IPS-18c (cell line): ENCODE measurements around the gene BNIP3.

ENCODE experiments used
- H3K4me3 ChIP-seq: 2 replicates; pipeline ENCODE4 v1.7.0; 2013; ENCODE audit warnings: low read depth, mild to moderate bottlenecking, low read length, moderate library complexity; ENCODE audit not compliant: insufficient read depth
- H3K9me3 ChIP-seq: one replicate; pipeline ENCODE4 v1.6.1; 2013; ENCODE audit warnings: mild to moderate bottlenecking, low read length, moderate library complexity; ENCODE audit not compliant: control insufficient read depth, insufficient read depth

The BNIP3 gene

DNA sequence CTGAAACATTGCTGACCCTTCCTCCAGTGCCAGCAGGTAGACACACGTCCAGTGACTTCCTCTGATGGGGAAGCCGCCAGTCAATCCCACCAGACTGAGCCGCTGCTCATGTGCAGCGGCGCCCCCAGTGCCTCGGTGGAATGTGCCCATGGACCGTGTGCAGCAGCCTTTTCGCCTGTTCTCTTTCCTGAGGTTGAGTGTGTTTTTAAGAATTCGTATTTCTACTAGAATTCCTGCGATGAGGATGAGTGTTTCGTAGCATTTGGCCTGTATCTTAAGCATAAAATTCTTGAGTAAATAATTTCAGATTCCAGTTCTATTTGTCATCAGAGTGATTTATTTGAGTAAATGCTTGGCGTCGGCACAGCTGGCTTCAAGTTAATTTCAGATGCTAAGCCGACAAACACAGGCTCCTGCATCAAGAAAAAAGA is 35.4 kb downstream of the BNIP3 start:
- H3K9me3 ChIP-seq, result peaks cover 2% of the 10 kb centered on the region
- no peak overlapping the region for H3K4me3 ChIP-seq

DNA sequence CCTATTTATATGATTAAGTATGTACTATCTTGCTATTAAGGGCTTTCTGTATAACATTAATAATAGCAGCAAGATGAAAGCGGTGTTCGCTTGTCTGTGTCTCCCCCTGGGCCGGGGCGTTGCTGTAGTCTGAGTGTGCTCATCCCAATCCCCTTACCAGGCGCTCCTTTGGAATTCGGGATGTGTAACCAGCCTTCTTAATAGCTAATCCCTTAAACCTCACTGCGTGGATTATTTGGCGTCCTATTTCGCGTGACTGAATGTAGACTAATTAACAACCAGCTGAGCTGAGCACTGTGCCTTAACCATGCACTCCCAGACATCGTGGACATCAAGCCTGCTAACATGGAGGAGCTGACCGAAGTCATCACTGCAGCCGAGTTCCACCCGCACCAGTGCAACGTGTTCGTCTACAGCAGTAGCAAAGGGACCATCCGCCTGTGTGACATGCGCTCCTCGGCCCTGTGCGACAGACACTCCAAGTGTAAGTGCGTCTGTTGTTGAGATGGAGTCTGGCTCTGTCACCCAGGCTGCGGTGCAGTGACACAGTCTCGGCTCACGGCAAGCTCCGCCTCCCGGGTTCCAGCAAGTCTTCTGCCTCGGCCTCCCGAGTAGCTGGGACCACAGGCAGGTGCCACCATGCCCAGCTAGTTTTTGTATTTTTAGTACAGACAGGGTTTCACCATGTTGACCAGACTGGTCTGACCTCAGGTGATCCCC is 36.6 kb downstream of the BNIP3 start:
- H3K9me3 ChIP-seq, result peaks cover 2% of the 10 kb centered on the region
- H3K4me3 ChIP-seq, result no peak overlapping the region

DNA sequence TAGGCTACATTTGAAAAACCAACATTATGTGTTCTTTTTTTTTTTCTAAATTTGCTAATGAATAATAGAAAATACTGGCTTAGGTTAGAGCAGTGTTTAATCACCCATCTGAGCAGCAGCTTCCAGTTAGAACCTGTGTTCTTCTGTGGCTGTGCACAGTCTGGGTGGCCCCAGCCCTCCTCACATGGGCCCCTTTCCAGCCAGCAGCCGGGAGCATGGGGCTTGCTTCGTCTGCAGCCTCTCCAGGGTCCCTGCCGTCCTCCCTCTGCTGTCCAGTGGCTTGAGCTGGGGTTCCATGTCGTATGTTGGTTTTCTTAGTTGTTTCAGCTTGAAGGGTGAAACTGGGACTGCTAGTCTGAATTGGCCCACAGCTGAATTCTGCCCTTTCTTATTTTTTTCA is 37.3 kb downstream of the BNIP3 start:
- H3K4me3 ChIP-seq, result no peak overlapping the region
- peaks cover 2% of the 10 kb centered on the region for H3K9me3 ChIP-seq

DNA sequence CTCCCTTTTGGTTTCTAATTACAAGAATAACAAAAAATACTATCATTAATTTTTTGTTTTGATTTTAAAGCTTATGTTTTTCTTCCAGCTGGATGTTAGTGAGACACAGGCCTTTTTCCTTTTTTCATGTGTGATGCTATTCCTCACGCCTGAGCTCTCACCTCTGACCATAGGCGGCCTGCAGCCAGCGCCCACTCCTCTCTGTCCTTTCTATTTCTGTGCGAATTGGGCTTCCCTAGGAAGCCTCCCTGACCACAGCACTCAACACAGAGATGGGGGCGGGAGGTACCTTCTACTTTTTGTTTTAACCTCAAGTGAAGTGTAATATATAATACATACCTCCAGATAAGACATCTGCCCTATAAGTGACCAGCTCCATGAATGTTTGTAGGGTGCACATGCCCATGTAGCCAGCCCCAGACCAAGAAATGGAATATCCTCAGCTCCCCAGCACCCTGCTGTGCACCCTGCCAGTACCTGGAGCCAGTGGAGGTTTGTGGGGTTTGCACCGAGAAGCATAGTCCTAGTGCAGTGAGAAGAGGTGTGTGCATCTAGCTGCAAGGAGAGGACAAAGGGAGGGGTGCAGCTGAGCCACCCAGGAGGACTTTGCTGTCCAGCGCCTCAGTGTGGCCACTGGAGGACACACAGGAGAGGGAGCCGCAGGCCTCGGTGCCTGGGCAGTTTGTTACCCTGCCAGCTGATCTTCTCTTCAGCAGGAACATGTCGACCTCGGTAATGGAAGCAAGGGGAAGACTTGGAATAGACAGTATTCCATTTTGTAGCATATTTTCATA is 38.5 kb downstream of the BNIP3 start:
- H3K9me3 ChIP-seq, result peaks cover 2% of the 10 kb centered on the region
- no peak overlapping the region for H3K4me3 ChIP-seq

DNA sequence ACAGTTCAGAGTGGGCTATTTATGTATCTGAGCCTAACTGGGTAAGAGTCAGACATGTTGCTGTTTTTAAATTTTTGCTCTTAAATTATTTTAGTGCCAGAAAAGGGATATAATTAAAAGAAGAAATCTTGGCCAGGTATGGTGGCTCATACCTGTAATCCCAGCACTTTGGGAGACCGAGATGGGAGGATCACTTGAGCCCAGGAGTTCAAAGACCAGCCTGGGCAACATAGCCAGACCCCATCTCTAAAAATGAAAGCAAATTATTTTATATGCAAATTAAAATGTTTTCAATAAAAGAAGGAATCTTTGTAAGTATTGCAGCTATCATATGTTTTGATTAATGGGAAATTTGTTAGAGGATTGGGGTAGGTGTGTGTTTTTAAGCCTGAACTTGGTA is 39.3 kb downstream of the BNIP3 start:
- Histone ChIP-seq H3K4me3 (no peak overlapping the region), H3K9me3 (peaks cover 2% of the 10 kb centered on the region)

DNA sequence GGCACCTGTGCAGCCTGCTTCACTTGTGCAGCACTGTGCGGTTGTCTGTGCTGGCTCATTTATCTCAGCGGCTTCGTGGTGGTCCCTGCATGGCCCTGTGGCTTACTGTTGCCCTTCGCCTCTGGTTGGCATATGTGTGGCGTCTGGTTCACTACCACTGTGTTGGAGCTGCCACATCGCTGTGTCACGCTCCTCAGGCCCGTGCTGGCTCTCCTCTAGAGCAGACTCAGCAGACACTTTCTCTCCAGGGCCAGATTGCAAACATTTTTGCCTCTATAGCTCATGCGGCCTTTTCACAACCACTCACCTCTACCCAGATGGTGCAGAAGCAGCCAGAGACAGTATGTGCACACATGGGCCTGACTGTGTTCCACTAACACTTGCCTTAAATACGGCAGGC is 43.0 kb downstream of the BNIP3 start:
- Histone ChIP-seq H3K4me3 (no peak overlapping the region), H3K9me3 (peaks cover 2% of the 10 kb centered on the region)

DNA sequence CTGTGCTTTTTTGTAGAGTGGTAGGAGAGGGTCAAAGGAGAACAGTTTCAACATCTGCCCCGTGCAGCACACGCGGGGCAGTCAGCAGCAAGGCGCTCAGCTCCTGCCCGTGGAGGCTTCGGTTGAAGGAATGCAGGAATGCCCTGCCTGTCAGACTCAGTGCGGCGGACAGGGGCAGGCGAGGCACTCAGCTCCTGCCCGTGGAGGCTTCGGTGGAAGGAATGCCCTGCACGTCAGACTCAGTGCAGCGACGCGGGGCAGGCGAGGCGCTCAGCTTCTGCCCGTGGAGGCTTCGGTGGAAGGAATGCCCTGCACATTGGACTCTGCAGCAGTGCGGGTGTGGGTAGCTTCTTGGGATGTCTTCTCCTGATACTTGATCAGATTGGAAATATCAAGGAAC is 43.9 kb downstream of the BNIP3 start:
- Histone ChIP-seq H3K9me3 (peaks cover 2% of the 10 kb centered on the region), H3K4me3 (no peak overlapping the region)

DNA sequence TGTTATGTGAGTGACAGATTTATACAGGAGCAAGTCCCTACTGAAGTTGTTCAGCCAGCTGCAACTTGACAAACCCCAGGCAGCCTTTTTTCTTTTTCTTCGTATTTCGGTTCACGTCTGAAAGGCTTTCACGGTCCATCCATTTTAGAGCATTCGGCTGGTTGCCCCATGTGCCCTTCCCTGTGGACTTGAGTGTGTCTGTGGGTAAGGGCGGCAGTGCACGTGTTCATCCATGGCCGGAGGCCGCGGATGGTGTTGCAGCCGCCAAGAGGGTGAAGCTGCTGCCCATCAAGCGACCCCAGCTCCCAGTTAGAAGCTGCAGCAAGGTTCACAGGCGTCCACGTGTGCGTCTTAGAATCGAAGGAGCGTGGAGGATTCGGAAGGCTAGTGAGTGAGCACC is 45.0 kb downstream of the BNIP3 start:
- Histone ChIP-seq H3K9me3 (no peaks in the 10 kb centered on the region), H3K4me3 (no peak overlapping the region)

DNA sequence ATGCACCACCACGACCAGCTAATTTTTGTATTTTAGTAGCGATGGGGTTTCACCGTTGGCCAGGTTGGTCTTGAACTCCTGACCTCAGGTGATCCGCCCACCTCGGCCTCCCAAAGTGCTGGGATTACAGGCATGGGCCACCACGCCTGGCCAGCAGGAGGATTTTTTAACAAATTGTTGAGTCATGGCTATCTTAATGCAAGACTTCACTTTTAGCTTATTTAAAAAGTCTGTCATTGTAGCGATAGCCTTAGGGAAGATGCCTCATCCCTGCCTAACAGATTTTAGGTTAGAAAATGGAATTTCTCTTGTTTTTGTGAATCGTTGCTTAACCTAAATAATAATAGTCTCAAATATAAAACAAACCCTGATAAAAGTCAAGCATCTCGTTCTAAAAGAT is 45.4 kb downstream of the BNIP3 start:
- H3K9me3 ChIP-seq, result no peaks in the 10 kb centered on the region
- no peak overlapping the region for H3K4me3 ChIP-seq

DNA sequence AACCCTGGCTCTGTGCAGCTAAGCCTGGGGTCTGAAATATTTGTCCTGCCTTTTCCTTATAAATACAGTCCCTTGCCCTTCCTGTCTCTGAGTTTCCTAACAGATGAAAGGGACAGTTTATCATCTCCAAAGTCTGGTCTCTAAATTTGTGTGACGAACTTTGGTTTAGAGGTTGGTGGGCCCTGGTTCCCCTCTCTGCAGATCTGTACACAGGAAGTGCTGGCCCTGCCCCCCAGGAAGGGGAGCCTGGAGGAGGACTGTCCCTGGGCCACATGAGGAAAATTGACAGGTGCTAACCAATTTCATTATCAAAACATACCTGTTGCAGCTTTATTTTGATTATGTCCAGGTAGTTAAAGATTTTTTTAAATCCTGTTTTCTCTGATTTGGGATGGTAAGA is 46.5 kb downstream of the BNIP3 start:
- H3K9me3 ChIP-seq, result no peaks in the 10 kb centered on the region
- no peak overlapping the region for H3K4me3 ChIP-seq

DNA sequence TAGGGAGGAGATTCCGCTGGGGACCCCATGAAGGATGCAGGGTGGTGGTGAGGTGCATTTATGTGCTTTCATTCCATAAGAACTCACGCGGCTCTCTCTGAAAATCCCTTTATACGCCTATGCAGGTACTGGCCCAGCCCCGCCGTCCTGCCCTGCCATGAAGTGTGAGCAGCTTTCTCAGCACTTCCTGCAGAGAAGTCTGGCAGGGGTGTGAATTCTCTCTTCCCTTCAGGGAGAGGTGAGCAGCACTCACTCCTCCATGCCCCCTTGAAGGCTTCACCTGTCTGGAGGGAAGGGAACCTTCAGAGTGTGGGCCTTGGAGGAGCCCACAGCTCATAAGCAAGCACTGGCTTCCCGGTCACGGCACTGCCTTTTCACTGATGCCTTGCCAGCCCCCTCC is 47.0 kb downstream of the BNIP3 start:
- no peak overlapping the region for H3K4me3 ChIP-seq
- H3K9me3 ChIP-seq, result no peaks in the 10 kb centered on the region

DNA sequence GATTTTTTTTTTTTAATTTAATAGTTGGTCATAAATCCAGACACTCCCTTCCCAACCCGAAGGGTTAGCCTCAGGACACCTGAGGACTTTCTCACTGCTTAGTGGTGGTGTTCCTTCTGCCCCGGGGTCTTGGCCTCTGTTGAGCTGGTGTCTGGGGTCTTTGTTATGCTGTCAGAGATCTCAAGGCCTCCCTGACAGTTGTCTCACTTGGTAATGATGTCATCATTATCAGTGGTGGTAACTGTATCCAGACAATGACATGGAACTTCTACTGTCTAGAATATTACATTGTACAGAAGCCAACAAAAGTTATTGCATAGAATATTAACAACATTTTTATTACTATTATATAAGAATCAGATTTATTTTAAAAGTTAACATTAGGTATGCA is 48.0 kb downstream of the BNIP3 start:
- H3K9me3 ChIP-seq, result no peaks in the 10 kb centered on the region
- H3K4me3 ChIP-seq, result no peak overlapping the region

DNA sequence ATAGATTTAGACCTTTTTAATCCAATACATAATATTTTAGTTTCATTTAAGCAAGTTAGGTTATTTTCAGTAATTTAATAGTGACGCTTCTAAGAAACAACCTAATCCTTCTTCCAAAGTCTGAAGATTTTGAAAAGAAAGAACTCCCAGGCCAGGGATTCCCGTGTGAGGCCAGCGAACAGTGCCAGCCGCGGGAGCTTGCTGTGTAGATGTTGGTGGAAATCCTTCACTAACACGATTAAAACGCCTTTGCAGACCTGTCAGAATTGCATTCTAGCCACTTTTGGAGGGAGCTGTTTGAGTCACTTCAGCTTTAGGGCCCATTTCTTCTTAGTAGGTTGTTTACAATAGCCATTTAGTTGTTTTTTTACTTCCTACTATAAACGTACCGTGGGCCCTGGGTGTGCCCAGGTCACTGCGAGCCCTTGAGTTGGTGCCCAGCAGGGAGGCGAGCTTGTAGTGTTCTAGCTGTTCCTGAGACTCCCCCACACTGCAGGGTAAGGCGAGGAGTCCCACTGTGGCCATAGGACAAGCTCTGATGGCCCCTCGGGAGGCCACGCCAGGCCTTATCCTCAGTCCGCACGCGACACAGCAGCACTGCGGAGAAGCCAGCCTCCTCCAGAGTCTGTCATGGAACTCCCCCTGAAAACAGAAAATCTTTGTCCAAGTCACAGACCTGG is 48.6 kb downstream of the BNIP3 start:
- H3K4me3 ChIP-seq, result no peak overlapping the region

DNA sequence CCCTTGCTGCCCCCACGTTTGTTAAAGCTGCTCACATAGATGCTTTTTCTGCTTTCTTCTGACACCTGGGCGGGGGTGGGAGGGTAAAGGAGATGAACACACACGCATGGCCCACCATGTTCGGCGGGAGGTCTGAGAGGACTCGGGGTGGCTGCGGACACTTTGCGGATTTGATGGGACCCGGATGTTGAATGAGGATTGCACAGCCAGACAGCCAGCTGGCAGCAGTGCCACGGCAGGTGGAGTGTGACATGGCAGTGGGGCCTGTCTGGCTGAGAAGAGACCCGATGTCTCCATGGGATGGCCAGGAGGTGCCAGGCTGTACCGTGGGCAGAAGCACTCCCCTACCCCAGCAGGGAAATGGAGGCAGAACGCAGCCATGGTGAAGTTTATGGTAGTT is 49.7 kb downstream of the BNIP3 start:
- Histone ChIP-seq H3K4me3 (no peak overlapping the region), H3K9me3 (peaks cover 2% of the 10 kb centered on the region)

More for the DNA sequence above, 48.6 kb downstream of the BNIP3 start:
- H3K9me3 ChIP-seq, result no peaks in the 10 kb centered on the region

DNA sequence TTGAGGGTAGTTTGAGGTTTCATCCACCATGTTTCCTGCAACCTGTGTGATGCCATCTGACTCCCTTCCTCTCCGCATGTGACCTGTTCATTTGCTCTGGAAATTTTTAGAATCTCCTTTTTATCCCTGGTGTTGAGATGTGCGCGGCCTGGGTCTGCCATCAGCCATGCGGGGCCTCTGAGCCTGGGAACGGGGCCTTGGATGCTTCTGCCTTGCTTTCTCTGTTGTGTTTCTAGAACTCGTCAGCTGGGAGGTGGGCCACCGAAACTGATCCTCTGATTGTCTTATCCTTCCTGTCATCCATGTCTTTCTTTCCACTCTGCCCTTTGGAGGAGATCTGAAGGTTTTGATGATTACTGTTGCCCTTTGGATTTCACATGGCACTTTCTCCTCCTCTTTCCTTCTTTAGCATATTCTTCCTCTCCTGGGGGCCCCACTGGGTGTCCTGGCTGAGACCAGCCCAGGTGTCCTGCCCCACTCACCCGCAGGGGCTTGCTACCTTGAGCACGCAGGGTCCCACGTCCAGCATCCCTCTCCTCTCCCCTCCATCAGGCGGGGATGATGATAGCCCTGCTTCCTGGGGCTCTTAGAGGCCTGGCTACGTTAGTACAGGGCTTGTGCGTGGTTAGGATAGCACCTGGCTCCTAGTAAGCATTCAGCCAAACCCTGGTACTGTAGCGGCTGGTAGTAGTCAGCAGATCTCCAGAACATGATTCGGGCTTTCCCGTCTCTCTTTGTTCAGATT is 51.0 kb downstream of the BNIP3 start:
- Histone ChIP-seq H3K9me3 (peaks cover 2% of the 10 kb centered on the region), H3K4me3 (no peak overlapping the region)

DNA sequence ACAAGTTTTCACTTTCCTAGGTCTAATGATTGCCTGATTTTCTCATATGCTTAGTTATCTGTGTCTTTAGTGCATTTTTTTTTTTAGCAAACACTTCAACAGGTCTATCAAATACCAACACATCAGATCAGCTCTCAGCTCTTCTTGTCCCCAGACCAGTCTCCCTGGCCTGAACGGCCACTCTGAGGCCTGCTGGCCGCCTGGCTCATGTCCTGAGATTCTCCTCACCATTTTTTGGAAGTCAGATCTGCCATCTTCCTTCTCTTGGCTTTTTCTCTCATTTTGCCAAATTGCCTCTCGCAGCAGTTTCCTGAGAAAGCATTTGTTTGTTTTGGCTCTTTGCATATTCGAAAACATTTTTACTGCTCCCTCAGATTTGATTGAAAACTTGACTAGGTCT is 51.6 kb downstream of the BNIP3 start:
- peaks cover 2% of the 10 kb centered on the region for H3K9me3 ChIP-seq
- H3K4me3 ChIP-seq, result no peak overlapping the region

DNA sequence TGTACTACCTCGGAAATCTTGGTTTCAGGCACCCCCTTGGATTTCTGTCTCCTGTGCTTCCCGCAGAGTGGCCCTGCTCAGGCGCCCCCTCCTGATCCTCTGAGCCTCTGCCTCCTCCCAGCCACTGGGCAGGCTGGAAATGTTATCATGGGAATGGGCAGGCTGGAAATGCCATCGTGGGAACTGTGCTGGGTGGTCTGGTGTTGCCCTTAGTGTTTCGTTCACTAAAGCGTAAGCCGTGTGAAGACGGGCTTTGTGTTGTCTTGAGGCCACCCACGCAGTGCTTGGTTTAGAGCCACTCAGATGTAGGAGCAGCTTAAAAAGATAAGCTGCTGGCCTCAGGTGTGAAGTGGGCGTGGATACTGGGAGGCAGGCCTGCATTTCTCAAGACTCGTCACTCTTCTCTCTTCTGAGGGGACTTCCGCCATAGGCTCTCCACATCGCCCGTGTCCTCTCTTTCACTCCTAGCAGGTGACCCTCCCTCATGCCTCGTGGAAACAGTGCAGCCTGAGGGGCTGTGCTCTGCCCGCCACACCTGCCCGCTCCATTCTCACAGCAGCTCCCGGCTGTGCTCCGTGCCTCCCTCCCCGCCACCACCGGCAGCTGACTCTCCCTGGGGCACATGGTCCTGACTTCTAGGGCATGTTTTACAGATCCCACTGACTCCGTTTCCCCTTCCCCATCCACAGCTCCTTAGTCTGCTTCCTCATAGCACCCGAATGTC is 52.4 kb downstream of the BNIP3 start:
- Histone ChIP-seq H3K4me3 (no peak overlapping the region), H3K9me3 (peaks cover 2% of the 10 kb centered on the region)
